HEK293 (cell line): Measurements from ENCODE around the gene CEBPG.

ENCODE experiments used
- HOXD13 ChIP-seq: sonication (generic); formaldehyde crosslinking; IDR thresholded peaks from 2 replicates; pipeline ENCODE4 v1.8.0; 2022; ENCODE audit warnings: missing genetic modification reagents, borderline replicate concordance
- KLF16 ChIP-seq: fragments of 450-650 bp; formaldehyde crosslinking; IDR thresholded peaks from 2 replicates; pipeline ENCODE4 v1.5.1; 2017; ENCODE audit warnings: missing biosample characterization, missing genetic modification characterization
- KLF9 ChIP-seq: fragments of 450-650 bp; formaldehyde crosslinking; IDR thresholded peaks from 2 replicates; pipeline ENCODE4 v1.5.1; 2016; ENCODE audit warnings: missing biosample characterization, missing genetic modification characterization, low read depth
- REPIN1 ChIP-seq: fragments of 450-650 bp; formaldehyde crosslinking; IDR thresholded peaks from 2 replicates; pipeline ENCODE4 v1.5.1; 2017; ENCODE audit warnings: missing biosample characterization, missing genetic modification characterization, low read depth
- ZNF146 ChIP-seq: fragments of 450-650 bp; formaldehyde crosslinking; IDR thresholded peaks from 2 replicates; pipeline ENCODE4 v1.5.1; 2016; ENCODE audit warnings: missing biosample characterization, missing genetic modification characterization
- ZNF16 ChIP-seq: fragments of 450-650 bp; formaldehyde crosslinking; IDR thresholded peaks from 2 replicates; pipeline ENCODE4 v1.5.1; 2016; ENCODE audit warnings: low read depth, missing biosample characterization, missing genetic modification characterization
- ZNF341 ChIP-seq: fragments of 450-650 bp; formaldehyde crosslinking; IDR thresholded peaks from 2 replicates; pipeline ENCODE4; 2016; ENCODE audit warnings: low read depth, missing biosample characterization, missing genetic modification characterization
- ZNF416 ChIP-seq: fragments of 450-650 bp; formaldehyde crosslinking; IDR thresholded peaks from 2 replicates; pipeline ENCODE4 v1.5.1; 2016; ENCODE audit warnings: missing biosample characterization, missing genetic modification characterization
- ZNF473 ChIP-seq: fragments of 450-650 bp; formaldehyde crosslinking; IDR thresholded peaks from 2 replicates; pipeline ENCODE4 v1.5.1; 2017; ENCODE audit warnings: missing biosample characterization, missing genetic modification characterization
- TF ChIP-seq, protein P1 (sequence below): fragments of 450-650 bp; formaldehyde crosslinking; IDR thresholded peaks from 2 replicates; pipeline ENCODE4 v1.5.1; 2016; ENCODE audit warnings: missing biosample characterization, missing genetic modification characterization, low read depth
- TF ChIP-seq, protein P2 (sequence below): fragments of 450-650 bp; formaldehyde crosslinking; IDR thresholded peaks from 2 replicates; pipeline ENCODE4 v1.5.1; 2016; ENCODE audit warnings: missing biosample characterization, missing genetic modification characterization
- TF ChIP-seq, protein P3 (sequence below): fragments of 450-650 bp; formaldehyde crosslinking; IDR thresholded peaks from 2 replicates; pipeline ENCODE4 v1.5.1; 2016; ENCODE audit warnings: missing biosample characterization, missing genetic modification characterization

DNA sequence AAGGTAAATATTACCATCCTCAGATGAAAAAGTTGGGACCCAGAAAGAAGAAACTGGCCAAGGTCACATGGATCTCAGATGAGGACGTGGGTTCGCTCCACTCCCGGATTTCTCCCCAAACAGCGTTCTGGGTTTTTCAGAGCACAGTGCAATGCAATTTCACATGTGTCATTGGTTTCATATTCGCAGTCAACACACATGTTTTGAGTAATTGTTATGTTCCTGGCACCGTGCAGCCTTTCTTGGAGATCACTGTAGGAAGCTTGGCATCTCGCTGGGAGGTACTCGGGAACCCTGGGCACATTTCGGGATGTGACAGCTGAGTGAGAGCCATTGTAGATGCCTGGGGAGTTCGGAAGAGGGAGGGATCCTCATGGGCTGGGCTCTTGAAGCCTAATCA, 26.2 kb upstream of the CEBPG start:
- TF ChIP-seq, protein P1, sequence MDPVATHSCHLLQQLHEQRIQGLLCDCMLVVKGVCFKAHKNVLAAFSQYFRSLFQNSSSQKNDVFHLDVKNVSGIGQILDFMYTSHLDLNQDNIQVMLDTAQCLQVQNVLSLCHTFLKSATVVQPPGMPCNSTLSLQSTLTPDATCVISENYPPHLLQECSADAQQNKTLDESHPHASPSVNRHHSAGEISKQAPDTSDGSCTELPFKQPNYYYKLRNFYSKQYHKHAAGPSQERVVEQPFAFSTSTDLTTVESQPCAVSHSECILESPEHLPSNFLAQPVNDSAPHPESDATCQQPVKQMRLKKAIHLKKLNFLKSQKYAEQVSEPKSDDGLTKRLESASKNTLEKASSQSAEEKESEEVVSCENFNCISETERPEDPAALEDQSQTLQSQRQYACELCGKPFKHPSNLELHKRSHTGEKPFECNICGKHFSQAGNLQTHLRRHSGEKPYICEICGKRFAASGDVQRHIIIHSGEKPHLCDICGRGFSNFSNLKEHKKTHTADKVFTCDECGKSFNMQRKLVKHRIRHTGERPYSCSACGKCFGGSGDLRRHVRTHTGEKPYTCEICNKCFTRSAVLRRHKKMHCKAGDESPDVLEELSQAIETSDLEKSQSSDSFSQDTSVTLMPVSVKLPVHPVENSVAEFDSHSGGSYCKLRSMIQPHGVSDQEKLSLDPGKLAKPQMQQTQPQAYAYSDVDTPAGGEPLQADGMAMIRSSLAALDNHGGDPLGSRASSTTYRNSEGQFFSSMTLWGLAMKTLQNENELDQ: no peak
- TF ChIP-seq, protein P2, sequence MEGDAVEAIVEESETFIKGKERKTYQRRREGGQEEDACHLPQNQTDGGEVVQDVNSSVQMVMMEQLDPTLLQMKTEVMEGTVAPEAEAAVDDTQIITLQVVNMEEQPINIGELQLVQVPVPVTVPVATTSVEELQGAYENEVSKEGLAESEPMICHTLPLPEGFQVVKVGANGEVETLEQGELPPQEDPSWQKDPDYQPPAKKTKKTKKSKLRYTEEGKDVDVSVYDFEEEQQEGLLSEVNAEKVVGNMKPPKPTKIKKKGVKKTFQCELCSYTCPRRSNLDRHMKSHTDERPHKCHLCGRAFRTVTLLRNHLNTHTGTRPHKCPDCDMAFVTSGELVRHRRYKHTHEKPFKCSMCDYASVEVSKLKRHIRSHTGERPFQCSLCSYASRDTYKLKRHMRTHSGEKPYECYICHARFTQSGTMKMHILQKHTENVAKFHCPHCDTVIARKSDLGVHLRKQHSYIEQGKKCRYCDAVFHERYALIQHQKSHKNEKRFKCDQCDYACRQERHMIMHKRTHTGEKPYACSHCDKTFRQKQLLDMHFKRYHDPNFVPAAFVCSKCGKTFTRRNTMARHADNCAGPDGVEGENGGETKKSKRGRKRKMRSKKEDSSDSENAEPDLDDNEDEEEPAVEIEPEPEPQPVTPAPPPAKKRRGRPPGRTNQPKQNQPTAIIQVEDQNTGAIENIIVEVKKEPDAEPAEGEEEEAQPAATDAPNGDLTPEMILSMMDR (tag by site-specific recombination): no peak
- TF ChIP-seq ZNF416: no peak
- no peak for TF ChIP-seq ZNF146 (tag by site-specific recombination)
- TF ChIP-seq REPIN1 (tag by site-specific recombination): no peak
- no peak for TF ChIP-seq HOXD13 (CRISPR knock-in tag)
- TF ChIP-seq, protein P3, sequence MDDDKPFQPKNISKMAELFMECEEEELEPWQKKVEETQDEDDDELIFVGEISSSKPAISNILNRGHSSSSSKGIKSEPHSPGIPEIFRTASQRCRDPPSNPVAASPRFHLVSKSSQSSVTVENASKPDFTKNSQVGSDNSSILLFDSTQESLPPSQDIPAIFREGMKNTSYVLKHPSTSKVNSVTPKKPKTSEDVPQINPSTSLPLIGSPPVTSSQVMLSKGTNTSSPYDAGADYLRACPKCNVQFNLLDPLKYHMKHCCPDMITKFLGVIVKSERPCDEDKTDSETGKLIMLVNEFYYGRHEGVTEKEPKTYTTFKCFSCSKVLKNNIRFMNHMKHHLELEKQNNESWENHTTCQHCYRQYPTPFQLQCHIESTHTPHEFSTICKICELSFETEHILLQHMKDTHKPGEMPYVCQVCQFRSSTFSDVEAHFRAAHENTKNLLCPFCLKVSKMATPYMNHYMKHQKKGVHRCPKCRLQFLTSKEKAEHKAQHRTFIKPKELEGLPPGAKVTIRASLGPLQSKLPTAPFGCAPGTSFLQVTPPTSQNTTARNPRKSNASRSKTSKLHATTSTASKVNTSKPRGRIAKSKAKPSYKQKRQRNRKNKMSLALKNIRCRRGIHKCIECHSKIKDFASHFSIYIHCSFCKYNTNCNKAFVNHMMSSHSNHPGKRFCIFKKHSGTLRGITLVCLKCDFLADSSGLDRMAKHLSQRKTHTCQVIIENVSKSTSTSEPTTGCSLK (tag by site-specific recombination): no peak
- no peak for TF ChIP-seq ZNF341 (tag by site-specific recombination)
- no peak for TF ChIP-seq KLF9
- no peak for TF ChIP-seq ZNF16
- TF ChIP-seq ZNF473 (tag by site-specific recombination): no peak
- no peak for TF ChIP-seq KLF16 (tag by site-specific recombination)
